HG02642 (cell line): ENCODE measurements around the gene KCNH8.

ENCODE experiments used
- ATAC-seq: cut with Tn5 transposase; IDR thresholded peaks from one replicate; pipeline ENCODE4 v1.9.1; 2021; ENCODE audit warnings: mild to moderate bottlenecking; ENCODE audit not compliant: unreplicated experiment, poor library complexity

KCNH8 gene

GRCh38 chr3:19348941-19349564, 200.7 kb downstream of the KCNH8 start:
- ATAC-seq: peak; percentile 69

- no peak for ATAC-seq
Measured at GRCh38 chr3:19357947-19358346, 209.6 kb downstream of the KCNH8 start.

GRCh38 chr3:19363071-19363470, 214.8 kb downstream of the KCNH8 start:
- no peak for ATAC-seq

- ATAC-seq: no peak
Measured at GRCh38 chr3:19364148-19364547, 215.8 kb downstream of the KCNH8 start.

GRCh38 chr3:19365471-19365870, 217.2 kb downstream of the KCNH8 start:
- no peak for ATAC-seq

- ATAC-seq: no peak
Measured at GRCh38 chr3:19384868-19385267, 236.6 kb downstream of the KCNH8 start.

- ATAC-seq: no peak
Measured at GRCh38 chr3:19392150-19392549, 243.8 kb downstream of the KCNH8 start.

GRCh38 chr3:19394946-19395345, 246.6 kb downstream of the KCNH8 start:
- ATAC-seq: no peak

GRCh38 chr3:19396726-19397125, 248.4 kb downstream of the KCNH8 start:
- ATAC-seq: no peak

- ATAC-seq: no peak
Measured at GRCh38 chr3:19399356-19399755, 251.0 kb downstream of the KCNH8 start.

- ATAC-seq: no peak
Measured at GRCh38 chr3:19399836-19400235, 251.5 kb downstream of the KCNH8 start.

- no peak for ATAC-seq
Measured at GRCh38 chr3:19420159-19420558, 271.8 kb downstream of the KCNH8 start.

GRCh38 chr3:19425825-19426224, 277.5 kb downstream of the KCNH8 start:
- ATAC-seq: no peak

GRCh38 chr3:19427422-19428149, 279.3 kb downstream of the KCNH8 start:
- no peak for ATAC-seq

GRCh38 chr3:19428729-19429128, 280.4 kb downstream of the KCNH8 start:
- no peak for ATAC-seq

- no peak for ATAC-seq
Measured at GRCh38 chr3:19432669-19433068, 284.4 kb downstream of the KCNH8 start.

- no peak for ATAC-seq
Measured at GRCh38 chr3:19436746-19437145, 288.4 kb downstream of the KCNH8 start.

- no peak for ATAC-seq
Measured at GRCh38 chr3:19439944-19440343, 291.6 kb downstream of the KCNH8 start.

GRCh38 chr3:19446138-19446537, 297.8 kb downstream of the KCNH8 start:
- ATAC-seq: no peak

- ATAC-seq: no peak
Measured at GRCh38 chr3:19446687-19447086, 298.4 kb downstream of the KCNH8 start.

GRCh38 chr3:19455546-19455945, 307.2 kb downstream of the KCNH8 start:
- no peak for ATAC-seq

GRCh38 chr3:19456738-19457137, 308.4 kb downstream of the KCNH8 start:
- no peak for ATAC-seq
